PC-9 (cell line): ENCODE data around the gene ADAMTS2.

ENCODE experiments used
- EZH2 ChIP-seq: fragments of 200-600 bp; sonication (generic); IDR thresholded peaks from 2 replicates; pipeline ENCODE4 v1.8.0; 2017; ENCODE audit warnings: antibody characterized with exemption, low read depth
- TF ChIP-seq, protein P1 (sequence below): fragments of 200-600 bp; sonication (generic); conservative IDR thresholded peaks from 2 replicates; pipeline ENCODE4 v1.6.1; 2017; ENCODE audit warnings: mixed run types, antibody characterized with exemption, mild to moderate bottlenecking, moderate library complexity

DNA sequence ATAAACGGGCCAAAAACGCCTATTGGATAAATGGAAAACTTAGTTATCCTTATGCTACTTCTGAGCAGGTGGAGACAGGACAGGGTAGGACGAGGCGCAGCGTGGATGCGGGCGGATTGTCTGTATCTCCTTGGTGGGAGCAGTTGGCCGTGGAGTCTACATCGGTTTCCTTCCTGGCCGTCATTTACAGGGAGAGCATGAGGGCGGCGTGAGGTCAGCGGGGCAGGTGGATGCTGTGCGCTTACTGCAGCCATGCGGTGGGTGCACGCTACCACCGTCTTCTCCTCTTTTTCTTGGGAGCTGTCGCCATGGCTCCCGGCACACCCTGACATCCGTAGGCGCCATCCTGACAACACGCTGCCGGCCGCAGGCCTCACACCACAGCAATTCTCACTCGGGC, 121.3 kb downstream of the ADAMTS2 start:
- TF ChIP-seq EZH2: no peak
- TF ChIP-seq, protein P1, sequence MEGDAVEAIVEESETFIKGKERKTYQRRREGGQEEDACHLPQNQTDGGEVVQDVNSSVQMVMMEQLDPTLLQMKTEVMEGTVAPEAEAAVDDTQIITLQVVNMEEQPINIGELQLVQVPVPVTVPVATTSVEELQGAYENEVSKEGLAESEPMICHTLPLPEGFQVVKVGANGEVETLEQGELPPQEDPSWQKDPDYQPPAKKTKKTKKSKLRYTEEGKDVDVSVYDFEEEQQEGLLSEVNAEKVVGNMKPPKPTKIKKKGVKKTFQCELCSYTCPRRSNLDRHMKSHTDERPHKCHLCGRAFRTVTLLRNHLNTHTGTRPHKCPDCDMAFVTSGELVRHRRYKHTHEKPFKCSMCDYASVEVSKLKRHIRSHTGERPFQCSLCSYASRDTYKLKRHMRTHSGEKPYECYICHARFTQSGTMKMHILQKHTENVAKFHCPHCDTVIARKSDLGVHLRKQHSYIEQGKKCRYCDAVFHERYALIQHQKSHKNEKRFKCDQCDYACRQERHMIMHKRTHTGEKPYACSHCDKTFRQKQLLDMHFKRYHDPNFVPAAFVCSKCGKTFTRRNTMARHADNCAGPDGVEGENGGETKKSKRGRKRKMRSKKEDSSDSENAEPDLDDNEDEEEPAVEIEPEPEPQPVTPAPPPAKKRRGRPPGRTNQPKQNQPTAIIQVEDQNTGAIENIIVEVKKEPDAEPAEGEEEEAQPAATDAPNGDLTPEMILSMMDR: no peak
